Subcutaneous adipose tissue (tissue), 4 donors: Measurements from ENCODE around the gene HOXB5. TPM values are rescaled to one million over a fixed set of nuclear protein-coding genes. Genes with fewer than 3 reads are reported as not detected.

Source experiments
- total RNA-seq, 4 donors: library from RNA; depleted of rRNA; stranded (reverse); fragments of >200 nt; gene quantifications; one replicate each; pipeline ENCODE4 v1.1.0, GENCODE V29; 2016
- TF ChIP-seq, protein P1 (sequence below): fragments of 450-650 bp; IDR thresholded peaks from one replicate; pipeline ENCODE4 v1.5.1; 2016; ENCODE audit warnings: low read depth, mild to moderate bottlenecking, control low read depth, antibody characterized with exemption, moderate library complexity

The HOXB5 gene
- total RNA-seq, 4 donors from 2014 or later, result 0.22 to 0.51 (median 0.35) TPM

DNA sequence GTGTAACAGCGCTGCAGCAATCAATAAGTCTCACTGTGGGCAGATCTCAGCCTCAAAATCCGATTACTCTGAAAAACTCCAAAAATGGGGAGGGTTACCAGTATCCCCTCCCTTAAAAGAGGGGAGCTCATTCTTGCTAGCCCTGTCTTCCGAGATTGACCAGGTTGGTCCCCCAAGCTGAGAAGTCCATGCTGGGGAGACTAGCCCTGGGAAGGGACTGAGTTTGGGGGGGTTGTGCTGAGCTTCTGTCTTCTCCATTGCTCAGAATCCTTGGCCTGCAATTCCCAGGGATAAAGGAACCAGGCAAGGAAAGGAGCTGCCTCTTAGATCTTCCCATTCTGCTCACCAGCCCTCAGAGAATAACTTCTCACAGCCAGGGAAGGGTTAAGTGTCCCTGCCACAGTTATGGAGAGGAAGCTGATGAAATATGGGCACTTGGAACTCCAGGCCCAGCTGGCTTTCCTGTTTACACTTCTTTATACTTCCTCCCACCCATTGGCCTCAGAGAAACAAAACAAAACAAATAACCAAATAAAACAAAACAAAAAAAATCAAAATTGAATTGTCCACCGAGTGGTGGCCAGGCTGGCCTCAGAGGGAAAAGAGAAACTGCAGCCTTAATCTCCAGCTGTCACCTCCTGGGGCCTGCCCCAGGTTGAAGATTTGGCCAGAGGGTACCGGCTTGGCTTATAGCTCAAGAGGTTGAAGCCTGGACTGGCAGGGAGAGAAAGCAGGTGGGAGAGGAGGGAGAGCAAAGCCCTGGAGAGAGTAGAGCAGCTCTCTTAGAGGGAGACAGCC is 6.1 kb downstream of the HOXB5 start:
- TF ChIP-seq, protein P1, sequence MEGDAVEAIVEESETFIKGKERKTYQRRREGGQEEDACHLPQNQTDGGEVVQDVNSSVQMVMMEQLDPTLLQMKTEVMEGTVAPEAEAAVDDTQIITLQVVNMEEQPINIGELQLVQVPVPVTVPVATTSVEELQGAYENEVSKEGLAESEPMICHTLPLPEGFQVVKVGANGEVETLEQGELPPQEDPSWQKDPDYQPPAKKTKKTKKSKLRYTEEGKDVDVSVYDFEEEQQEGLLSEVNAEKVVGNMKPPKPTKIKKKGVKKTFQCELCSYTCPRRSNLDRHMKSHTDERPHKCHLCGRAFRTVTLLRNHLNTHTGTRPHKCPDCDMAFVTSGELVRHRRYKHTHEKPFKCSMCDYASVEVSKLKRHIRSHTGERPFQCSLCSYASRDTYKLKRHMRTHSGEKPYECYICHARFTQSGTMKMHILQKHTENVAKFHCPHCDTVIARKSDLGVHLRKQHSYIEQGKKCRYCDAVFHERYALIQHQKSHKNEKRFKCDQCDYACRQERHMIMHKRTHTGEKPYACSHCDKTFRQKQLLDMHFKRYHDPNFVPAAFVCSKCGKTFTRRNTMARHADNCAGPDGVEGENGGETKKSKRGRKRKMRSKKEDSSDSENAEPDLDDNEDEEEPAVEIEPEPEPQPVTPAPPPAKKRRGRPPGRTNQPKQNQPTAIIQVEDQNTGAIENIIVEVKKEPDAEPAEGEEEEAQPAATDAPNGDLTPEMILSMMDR, result no peak

DNA sequence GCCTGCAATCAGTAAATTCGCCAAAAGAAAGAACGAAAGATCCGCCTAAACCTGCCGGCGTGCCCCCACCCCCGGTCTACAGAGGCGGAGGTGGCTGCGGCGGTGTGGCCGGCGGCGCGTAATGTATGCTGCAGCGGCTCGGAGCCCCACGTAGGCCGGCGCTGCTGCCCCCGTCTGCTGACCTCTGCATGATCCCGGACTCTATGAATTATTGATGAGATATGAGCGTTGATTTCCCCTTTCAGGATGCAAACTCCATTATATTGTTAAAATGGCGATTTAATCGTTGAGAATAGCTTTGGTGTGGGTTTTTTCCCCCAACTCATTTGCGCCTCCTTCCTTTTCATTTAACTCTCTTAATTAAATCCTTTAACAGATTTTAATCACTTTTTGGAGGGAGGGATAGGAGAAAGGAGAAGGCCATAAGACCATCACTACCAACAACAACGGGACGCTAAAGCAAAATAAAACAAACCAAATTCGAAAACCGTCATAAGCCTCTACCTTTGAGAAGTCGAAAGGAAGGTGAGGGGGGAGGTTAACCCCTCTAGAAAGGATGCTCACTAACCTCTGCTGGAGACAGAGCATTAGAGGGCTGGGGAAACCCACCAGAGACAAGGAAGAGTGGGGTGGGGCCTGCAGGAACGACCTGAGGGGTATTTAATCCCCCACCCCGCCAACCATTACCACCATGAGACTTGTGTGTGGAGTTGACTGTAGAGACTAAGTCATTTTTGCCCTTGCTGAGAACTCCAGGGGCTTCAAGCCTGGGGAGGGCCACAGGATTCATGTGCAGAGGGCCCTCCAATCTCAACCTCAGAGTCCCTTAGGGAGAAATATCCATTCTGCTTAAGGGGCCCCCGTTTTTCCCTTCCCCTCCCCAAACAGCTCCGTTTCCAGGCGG is 7.0 kb downstream of the HOXB5 start:
- TF ChIP-seq, protein P1, result no peak

DNA sequence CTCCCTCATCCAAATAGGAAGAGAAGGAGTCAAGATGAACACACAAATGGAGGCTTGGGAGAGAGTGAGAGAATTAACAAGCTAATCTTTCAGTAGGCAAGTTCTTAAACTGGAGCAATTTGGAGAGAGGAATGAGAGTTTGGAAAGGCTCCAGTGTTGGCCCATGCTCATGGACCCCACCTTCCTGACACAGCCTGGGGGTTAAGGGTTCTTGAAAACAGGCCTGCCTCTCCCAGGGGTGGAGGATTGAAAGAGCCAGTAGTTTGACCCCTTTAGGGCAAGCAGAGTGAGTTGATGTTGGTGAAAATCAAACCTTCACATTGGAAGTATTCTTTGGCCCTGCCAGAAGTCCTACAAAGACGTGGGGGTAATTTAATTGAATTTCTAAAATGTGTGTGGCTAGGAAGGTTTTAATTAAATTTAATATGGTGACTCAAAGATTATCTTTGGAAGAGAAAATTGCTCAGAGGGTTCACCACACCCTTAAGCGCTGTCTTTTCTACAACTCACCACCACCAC is 9.3 kb downstream of the HOXB5 start:
- TF ChIP-seq, protein P1, result no peak

DNA sequence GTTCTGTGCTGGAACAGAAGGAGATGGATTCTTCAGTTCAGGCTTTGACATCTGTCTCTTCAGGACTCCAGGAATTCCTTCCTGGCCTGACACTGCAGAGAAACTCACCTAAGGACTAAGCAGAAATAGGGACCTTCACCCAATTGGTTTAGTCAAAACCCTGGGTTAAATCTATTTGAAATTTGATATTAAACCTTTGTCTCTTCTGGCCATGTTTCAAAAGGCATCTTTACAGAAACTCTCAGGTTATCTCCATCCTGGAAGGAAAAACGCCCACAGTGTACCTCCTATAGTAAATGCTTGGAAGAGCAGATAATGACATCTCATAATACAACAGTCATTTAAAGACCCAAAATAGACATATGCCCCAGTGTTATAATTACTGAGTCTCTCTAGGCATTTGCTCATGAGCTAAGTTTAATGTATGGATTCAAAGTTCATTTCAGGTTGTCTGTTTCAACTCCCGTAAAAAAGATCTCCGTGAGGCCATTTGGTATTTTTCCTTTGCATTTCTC is 9.8 kb downstream of the HOXB5 start:
- TF ChIP-seq, protein P1, result no peak

DNA sequence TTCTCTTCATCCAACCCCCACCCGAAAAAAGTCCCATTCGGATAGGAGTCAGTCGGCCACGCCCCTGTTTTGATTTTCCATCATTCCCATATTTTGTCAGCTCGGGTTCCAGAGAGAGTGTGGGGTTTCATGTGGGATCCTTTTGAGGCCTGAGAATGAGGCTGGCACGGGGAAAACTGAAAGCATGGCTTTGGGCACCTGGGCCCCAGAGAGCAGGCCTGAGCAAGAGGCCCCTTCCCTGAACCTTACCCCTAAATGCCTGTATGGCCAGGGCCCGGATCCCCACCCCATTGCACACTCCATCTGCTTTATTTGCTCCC is 10.9 kb downstream of the HOXB5 start:
- TF ChIP-seq, protein P1, result no peak

DNA sequence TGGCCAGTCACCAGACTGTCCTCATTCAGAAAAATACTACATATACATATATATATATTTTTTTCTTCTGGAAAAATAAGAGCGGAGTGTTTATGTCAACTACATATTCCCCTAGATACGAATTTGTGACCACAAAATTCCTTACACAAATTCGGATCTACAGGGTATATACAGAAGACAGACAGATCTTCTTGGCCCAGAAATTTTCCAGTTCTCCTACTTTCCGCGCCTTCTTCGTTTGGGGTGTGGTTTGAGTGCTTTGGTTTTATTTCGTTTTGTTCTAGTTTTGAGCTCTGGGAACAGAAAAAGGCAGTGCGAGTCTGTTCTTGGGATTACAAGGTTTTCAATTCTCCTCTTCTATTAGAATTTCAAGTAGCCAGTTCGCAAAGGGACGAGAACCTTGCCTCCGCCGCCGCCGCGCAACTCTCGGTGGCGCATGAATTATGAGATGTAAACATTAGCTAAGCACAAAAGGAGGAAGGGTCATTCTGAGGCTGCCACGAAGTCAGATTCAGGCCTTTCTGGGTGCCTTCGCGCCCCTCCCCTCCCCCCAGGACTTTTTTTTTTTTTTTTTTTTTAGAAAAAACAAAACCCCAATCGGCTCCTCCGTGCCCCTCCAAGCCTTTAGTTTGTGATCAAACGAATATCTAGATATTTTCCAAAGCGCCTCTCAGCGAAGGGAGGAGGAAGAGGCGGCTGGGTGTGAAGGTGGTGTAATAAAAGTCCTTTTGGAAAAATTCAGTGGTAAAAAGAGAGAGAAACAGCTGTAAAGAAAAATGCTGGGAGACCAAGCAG is 13.6 kb downstream of the HOXB5 start:
- TF ChIP-seq, protein P1, result no peak
